ENCODE results near the gene PPM1B. TPM values are rescaled to one million over a fixed set of nuclear protein-coding genes. Genes with fewer than 3 reads are reported as not detected.
"Not testable (repeated sequence)": the region's sequence is repeated elsewhere in the genome, so short reads cannot be mapped to it uniquely, and the experiment has no call there.

PPM1B gene
- total and polyA plus RNA-seq, 9 of the 15 experiments (the other 6 are each of a cell fraction or from before 2014, with no cell fraction given), result 8.9 to 44.0 (median 28.6) TPM

- ChIA-PET CTCF (ENCODE audit: low intra/inter-chr PET ratio) (no interaction called here), POLR2A (no interaction called here)
- no peak overlapping the region for H3K27ac ChIP-seq (ENCODE audit: extremely low read depth, low read depth, low read length)
- peaks cover 53% of the 10 kb centered on the region for H3K79me2 ChIP-seq (ENCODE audit: control insufficient read depth, insufficient read depth, low read length)
- no peak for FAIRE-seq
- no peak for TF ChIP-seq CSDE1 (IDR thresholded peaks at IDR 0.05)
- TF ChIP-seq PYGO2 (tag; IDR thresholded peaks at IDR 0.05), result no peak
- no peak for TF ChIP-seq EGR1 (conservative IDR thresholded peaks at IDR 0.05)
- no peak for TF ChIP-seq ETS1 (conservative IDR thresholded peaks at IDR 0.05; ENCODE audit: control insufficient read depth, low read depth, low read length)
- no peaks in the 10 kb centered on the region for H3K27me3 ChIP-seq (ENCODE audit: control insufficient read depth in 2 of 2, insufficient read depth in 2 of 2, low read length in 2 of 2)
- DNase-seq (ENCODE audit: extremely low read depth in 1 of 4, low spot score in 3 of 4), result no peak
- ATAC-seq, result no peak
- H3K9me3 ChIP-seq (replicated peaks; ENCODE audit: control insufficient read depth, insufficient read depth, low read depth, low read length), result no peaks in the 10 kb centered on the region
- no peaks in the 10 kb centered on the region for H4K20me1 ChIP-seq (replicated peaks; ENCODE audit: control insufficient read depth, insufficient read depth, low read length)
- no peak overlapping the region for H3K4me2 ChIP-seq (ENCODE audit: insufficient read depth, low read length)
- peaks cover 20% of the 10 kb centered on the region for H3K36me3 ChIP-seq (ENCODE audit: control insufficient read depth, insufficient read depth, low read length)
- H2AFZ ChIP-seq (ENCODE audit: low read depth, low read length), result no peak overlapping the region
- H3K9me1 ChIP-seq (ENCODE audit: control insufficient read depth, insufficient read depth, low read length), result no peaks in the 10 kb centered on the region
- WGBS (ENCODE audit: insufficient coverage, low coverage, missing lambda C conversion rate), result 60% methylated on average over 2 of the region's 2 CpGs
- no peaks in the 10 kb centered on the region for H3K4me1 ChIP-seq (replicated peaks in 1 of 2; ENCODE audit: control insufficient read depth in 2 of 2, insufficient read depth in 2 of 2, low read length in 2 of 2)
- intact Hi-C loops (cut with micrococcal nuclease), result no loop called here
- no peak overlapping the region for H3K4me3 ChIP-seq
- H3K9ac ChIP-seq (ENCODE audit: insufficient read depth in 1 of 2, low read depth in 2 of 2, low read length in 2 of 2), result no peak overlapping the region
- BruUV-seq (replicated peaks), result no TSS peak
- in situ Hi-C loops (cut with MboI), result no loop called here
Measured at GRCh38 chr2:44207102-44207501, 38.4 kb downstream of the PPM1B start.

GRCh38 chr2:44207648-44208047 is 39.0 kb downstream of the PPM1B start:
- FAIRE-seq; H3K4me2 ChIP-seq (ENCODE audit: insufficient read depth, low read length); H3K4me1 ChIP-seq (replicated peaks in 1 of 2; ENCODE audit: control insufficient read depth in 2 of 2, insufficient read depth in 2 of 2, low read length in 2 of 2); intact Hi-C loops (cut with micrococcal nuclease); POLR2A ChIA-PET; H3K9ac ChIP-seq (ENCODE audit: insufficient read depth in 1 of 2, low read depth in 2 of 2, low read length in 2 of 2); H4K20me1 ChIP-seq (replicated peaks; ENCODE audit: control insufficient read depth, insufficient read depth, low read length); H3K4me3 ChIP-seq; H3K27ac ChIP-seq (ENCODE audit: extremely low read depth, low read depth, low read length); BruUV-seq (replicated peaks); H3K9me1 ChIP-seq (ENCODE audit: control insufficient read depth, insufficient read depth, low read length); H2AFZ ChIP-seq (ENCODE audit: low read depth, low read length); H3K27me3 ChIP-seq (ENCODE audit: control insufficient read depth in 2 of 2, insufficient read depth in 2 of 2, low read length in 2 of 2); in situ Hi-C loops (cut with MboI); DNase-seq (ENCODE audit: extremely low read depth in 1 of 4, low spot score in 3 of 4); CTCF ChIA-PET (ENCODE audit: low intra/inter-chr PET ratio); ATAC-seq; H3K9me3 ChIP-seq (replicated peaks; ENCODE audit: control insufficient read depth, insufficient read depth, low read depth, low read length): not testable (repeated sequence)
- WGBS (ENCODE audit: insufficient coverage, low coverage, missing lambda C conversion rate), result 94% methylated on average over 7 of the region's 8 CpGs
- Histone ChIP-seq H3K36me3 (ENCODE audit: control insufficient read depth, insufficient read depth, low read length) (peaks cover 20% of the 10 kb centered on the region), H3K79me2 (ENCODE audit: control insufficient read depth, insufficient read depth, low read length) (peaks cover 52% of the 10 kb centered on the region)
- TF ChIP-seq ZNF121 (CRISPR knock-in tag; conservative IDR thresholded peaks at IDR 0.05), result 0 out of 2 replicates have a peak, but pooled peaks have one; percentile 21

All from K562 (cell line).